Middle frontal gyrus (tissue), 1 donor: ENCODE data around the gene KLF3.

Experiments used
- DNase-seq: peaks from one replicate; pipeline ENCODE4 v3.0.0-alpha.2; 2015; ENCODE audit warnings: low spot score; ENCODE audit errors: extremely low spot score

KLF3 gene

GRCh38 chr4:38673130-38673978 is 9.4 kb downstream of the KLF3 start:
- no peak for DNase-seq

GRCh38 chr4:38674258-38675144 is 10.5 kb downstream of the KLF3 start:
- DNase-seq: no peak

- DNase-seq: peak; percentile 80
Observed at GRCh38 chr4:38675146-38676121, 11.4 kb downstream of the KLF3 start.

GRCh38 chr4:38676986-38677385 is 13.0 kb downstream of the KLF3 start:
- DNase-seq: no peak

GRCh38 chr4:38677441-38677840 is 13.4 kb downstream of the KLF3 start:
- DNase-seq: no peak

GRCh38 chr4:38678078-38678477 is 14.1 kb downstream of the KLF3 start:
- DNase-seq: no peak

GRCh38 chr4:38679921-38680320 is 15.9 kb downstream of the KLF3 start:
- DNase-seq: no peak

- DNase-seq: no peak
Observed at GRCh38 chr4:38681281-38681991, 17.4 kb downstream of the KLF3 start.

GRCh38 chr4:38682336-38682735 is 18.3 kb downstream of the KLF3 start:
- DNase-seq: no peak

GRCh38 chr4:38683276-38683675 is 19.3 kb downstream of the KLF3 start:
- DNase-seq: no peak

- no peak for DNase-seq
Observed at GRCh38 chr4:38684271-38684670, 20.3 kb downstream of the KLF3 start.

GRCh38 chr4:38684951-38685844 is 21.2 kb downstream of the KLF3 start:
- DNase-seq: no peak

- DNase-seq: no peak
Observed at GRCh38 chr4:38686682-38687081, 22.7 kb downstream of the KLF3 start.

GRCh38 chr4:38687571-38688011 is 23.6 kb downstream of the KLF3 start:
- no peak for DNase-seq

- DNase-seq: no peak
Observed at GRCh38 chr4:38688676-38689355, 24.8 kb downstream of the KLF3 start.

GRCh38 chr4:38691251-38692008 is 27.4 kb downstream of the KLF3 start:
- no peak for DNase-seq

- DNase-seq: no peak
Observed at GRCh38 chr4:38692421-38692820, 28.4 kb downstream of the KLF3 start.

GRCh38 chr4:38693569-38693968 is 29.6 kb downstream of the KLF3 start:
- DNase-seq: no peak
